Ammon's horn (tissue), 1 donor: ENCODE measurements around the gene IL1R2.
"Not testable (repeated sequence)": the region's sequence is repeated elsewhere in the genome, so short reads cannot be mapped to it uniquely, and the experiment has no call there.

Experiments
- DNase-seq: peaks from one replicate; pipeline ENCODE4 v3.0.0-alpha.2; 2016; ENCODE audit warnings: low spot score

IL1R2 gene

GRCh38 chr2:102000012-102000411, 8.3 kb downstream of the IL1R2 start:
- DNase-seq = no peak

GRCh38 chr2:102000813-102001766, 9.3 kb downstream of the IL1R2 start:
- no peak for DNase-seq

GRCh38 chr2:102001767-102002142, 10.0 kb downstream of the IL1R2 start:
- no peak for DNase-seq

- DNase-seq = no peak
Observed at GRCh38 chr2:102002228-102002627, 10.5 kb downstream of the IL1R2 start.

- DNase-seq = not testable (repeated sequence)
Observed at GRCh38 chr2:102002909-102003308, 11.1 kb downstream of the IL1R2 start.

- DNase-seq = no peak
Observed at GRCh38 chr2:102003696-102004095, 11.9 kb downstream of the IL1R2 start.

GRCh38 chr2:102004581-102004980, 12.8 kb downstream of the IL1R2 start:
- no peak for DNase-seq

- DNase-seq = no peak
Observed at GRCh38 chr2:102005449-102005848, 13.7 kb downstream of the IL1R2 start.

- DNase-seq = peak; percentile 45
Observed at GRCh38 chr2:102005989-102006885, 14.5 kb downstream of the IL1R2 start.

- DNase-seq = no peak
Observed at GRCh38 chr2:102006886-102007278, 15.1 kb downstream of the IL1R2 start.

GRCh38 chr2:102008490-102008889, 16.7 kb downstream of the IL1R2 start:
- DNase-seq = no peak

- no peak for DNase-seq
Observed at GRCh38 chr2:102009557-102009956, 17.8 kb downstream of the IL1R2 start.

- DNase-seq = no peak
Observed at GRCh38 chr2:102010902-102011301, 19.1 kb downstream of the IL1R2 start.

GRCh38 chr2:102012061-102012614, 20.4 kb downstream of the IL1R2 start:
- DNase-seq = no peak

GRCh38 chr2:102013206-102014040, 21.7 kb downstream of the IL1R2 start:
- no peak for DNase-seq

- no peak for DNase-seq
Observed at GRCh38 chr2:102014041-102014345, 22.2 kb downstream of the IL1R2 start.

GRCh38 chr2:102015399-102015798, 23.6 kb downstream of the IL1R2 start:
- DNase-seq = no peak

GRCh38 chr2:102016399-102016955, 24.7 kb downstream of the IL1R2 start:
- no peak for DNase-seq

GRCh38 chr2:102018823-102019445, 27.2 kb downstream of the IL1R2 start:
- no peak for DNase-seq

GRCh38 chr2:102020596-102021170, 28.9 kb downstream of the IL1R2 start:
- peak; percentile 88 for DNase-seq

GRCh38 chr2:102021779-102022178, 30.0 kb downstream of the IL1R2 start:
- no peak for DNase-seq
